ENCODE data around the gene TP63.
"Not testable (repeated sequence)": the region's sequence is repeated elsewhere in the genome, so short reads cannot be mapped to it uniquely, and the experiment has no call there.

The TP63 gene

DNA sequence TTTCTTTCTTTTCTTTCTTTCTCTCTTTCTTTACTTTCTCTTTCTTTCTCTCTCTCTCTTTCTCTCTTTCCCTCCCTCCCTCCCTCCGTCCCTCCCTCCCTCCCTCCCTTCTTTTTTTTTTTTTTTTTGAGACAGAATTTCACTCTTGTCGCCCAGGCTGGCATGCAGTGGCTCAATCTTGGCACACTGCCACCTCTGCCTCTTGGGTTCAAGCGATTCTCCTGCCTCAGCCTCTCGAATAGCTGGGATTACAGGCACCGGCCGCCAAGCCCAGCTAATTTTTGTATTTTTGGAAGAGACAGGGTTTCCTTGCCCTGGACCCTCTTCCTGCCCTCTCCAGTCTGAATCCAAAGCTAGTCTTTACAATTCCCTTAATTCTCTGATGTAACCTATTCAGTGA lies 102.9 kb downstream of the TP63 start:
- DNase-seq, result no peak

DNA sequence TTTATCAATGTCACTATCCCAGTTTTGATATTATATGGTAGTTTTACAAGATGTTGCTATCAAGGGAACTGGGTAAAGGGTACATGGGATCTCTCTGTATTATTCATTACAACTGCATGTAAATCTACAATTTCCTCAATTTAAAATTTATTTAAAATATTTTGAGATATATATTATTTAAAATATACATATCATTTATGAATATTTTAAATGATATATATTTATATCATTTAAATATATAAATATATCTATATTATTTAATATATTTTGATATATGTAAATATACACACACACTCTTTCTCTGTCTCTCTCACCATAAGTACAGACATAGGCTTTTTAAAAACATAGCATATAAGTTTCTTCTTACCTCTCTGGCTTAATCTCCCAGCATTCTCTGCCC lies 104.7 kb downstream of the TP63 start:
- no peak for DNase-seq

DNA sequence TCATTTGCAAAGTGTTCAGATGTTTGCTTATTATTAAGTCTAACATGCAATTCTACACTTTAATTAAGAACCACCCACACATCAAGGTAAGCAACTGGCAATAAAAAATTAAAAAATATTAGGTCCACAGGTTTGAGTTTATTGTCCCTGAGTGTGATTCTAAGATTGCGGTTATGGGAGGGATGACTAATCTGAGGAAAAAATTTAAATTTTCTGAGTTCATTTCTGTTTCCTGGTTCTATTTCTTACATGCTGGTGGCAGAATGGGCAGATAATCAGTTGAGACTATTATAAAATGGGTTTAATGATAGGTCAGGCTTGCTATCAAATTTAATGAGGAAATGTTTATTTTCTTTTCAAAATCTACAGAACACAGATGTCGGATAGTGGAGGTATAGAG lies 105.9 kb downstream of the TP63 start:
- no peak for DNase-seq

DNA sequence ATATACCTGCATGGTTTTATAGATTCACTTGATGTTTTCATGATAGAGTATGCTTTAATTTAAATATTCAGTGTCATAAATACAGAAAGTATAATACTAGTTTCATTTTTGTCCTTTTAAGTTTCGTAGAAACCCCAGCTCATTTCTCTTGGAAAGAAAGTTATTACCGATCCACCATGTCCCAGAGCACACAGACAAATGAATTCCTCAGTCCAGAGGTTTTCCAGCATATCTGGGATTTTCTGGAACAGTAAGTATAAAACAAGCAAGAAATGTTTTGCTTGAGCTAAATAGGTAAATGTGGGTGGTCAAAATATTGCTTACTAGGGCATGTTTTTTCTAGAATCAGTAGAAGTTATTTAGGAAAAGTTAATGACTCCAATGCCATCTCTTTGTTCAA lies 106.4 kb downstream of the TP63 start:
- DNase-seq, result no peak

DNA sequence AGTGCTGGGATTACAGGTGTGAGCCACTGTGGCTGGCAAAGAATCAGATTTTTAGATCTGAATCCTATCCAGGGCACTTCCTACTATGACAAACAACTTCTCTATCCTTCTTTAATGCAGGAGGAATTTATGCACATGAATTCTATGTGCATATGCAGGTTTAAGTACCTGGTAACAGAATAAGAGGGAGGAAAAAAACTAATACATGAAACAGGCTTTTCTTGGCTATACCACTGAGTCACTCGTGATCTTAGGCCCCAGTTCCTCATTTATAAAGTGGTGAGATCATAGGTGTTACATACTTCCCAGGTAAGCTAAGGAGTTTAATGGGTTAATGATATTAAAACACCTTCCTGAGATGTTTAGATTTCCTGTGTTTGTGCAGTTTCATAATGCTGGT lies 108.2 kb downstream of the TP63 start:
- DNase-seq, result no peak

DNA sequence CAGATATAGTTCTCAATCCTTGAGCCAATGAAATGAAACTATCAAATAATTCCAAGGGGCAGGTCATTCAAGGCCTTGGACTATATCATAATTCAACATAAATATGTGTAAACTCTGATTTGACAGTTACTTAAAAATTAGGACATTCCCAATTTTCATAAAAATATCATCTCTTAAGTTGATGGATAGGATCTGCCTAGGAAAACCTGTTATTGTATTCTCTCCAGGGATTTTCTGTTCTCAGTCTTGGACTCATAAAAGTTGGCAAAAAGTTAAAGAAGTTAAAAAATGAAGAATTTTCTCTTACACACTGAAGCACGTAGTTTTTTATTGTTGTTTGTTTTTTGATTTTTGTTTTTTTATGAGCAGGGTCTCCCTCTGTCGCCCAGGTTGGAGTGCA lies 109.0 kb downstream of the TP63 start:
- DNase-seq, result no peak

DNA sequence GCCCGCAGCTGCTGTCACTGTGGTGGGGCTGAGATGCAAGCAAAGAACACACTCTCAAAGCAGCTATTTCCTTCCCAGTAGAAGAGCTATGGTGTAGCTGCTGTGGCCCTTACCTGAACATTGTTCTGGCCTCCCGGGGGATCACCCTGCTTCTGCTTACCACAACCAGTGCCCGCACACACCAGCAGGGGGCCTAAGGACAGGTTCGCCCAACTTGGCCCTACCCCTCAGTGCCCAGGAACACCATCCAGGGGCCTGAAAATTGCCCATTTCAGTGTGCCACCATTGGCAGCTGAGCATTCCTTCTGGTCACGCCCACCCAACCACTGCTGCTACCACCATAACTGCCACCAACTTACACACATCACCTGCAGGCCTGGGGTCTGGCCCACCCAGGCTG lies 113.0 kb downstream of the TP63 start:
- DNase-seq, result no peak

DNA sequence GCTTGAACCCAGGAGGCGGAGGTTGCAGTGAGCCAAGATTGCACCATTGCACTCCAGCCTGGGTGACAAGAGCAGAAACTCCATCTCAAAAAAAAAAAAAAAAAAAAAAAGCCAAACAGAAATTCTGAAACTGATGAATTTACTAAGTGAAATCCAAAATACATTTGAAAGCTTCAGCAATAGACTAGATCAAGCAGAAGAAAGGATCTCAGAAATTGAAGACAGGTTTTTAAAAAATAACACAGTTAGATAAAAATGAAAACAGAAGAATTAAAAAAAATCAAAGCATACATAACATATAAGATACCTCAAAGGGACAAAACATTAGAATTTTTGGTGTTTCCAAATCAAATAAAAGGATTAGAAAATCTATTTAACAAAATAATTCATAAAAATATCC lies 114.4 kb downstream of the TP63 start:
- no peak for DNase-seq

DNA sequence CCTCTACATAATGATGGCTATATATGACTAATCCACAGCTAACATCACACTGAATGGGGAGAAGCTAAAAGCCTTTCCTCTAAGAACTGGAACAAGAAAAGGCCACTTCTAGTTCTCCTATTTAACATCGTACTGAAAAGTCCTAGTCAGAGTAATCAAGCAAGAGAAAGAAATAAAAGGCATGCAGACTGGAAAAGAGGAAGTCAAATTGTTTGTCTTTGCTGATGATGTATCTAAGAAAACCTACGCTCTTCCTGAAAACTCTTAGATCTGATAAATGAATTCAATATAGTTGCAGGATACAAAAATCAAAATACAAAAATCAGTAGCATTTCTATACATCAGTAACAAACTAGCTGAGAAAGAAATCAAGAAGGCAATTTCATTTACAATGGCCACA lies 116.9 kb downstream of the TP63 start:
- DNase-seq, result no peak

DNA sequence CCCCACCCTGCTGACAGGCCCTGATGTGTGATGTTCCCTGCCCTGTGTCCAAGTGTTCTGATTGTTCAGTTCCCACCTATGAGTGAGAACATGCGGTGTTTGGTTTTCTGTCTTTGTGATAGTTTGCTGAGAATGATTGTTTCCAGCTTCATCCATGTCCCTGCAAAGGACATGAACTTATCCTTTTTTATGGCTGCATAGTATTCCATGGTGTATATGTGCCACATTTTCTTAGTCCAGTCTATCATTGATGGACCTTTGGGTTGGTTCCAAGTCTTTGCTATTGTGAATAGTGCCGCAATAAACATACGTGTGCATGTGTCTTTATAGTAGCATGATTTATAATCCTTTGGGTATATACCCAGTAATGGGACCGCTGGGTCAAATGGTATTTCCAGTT lies 119.8 kb downstream of the TP63 start:
- DNase-seq, result not testable (repeated sequence)

DNA sequence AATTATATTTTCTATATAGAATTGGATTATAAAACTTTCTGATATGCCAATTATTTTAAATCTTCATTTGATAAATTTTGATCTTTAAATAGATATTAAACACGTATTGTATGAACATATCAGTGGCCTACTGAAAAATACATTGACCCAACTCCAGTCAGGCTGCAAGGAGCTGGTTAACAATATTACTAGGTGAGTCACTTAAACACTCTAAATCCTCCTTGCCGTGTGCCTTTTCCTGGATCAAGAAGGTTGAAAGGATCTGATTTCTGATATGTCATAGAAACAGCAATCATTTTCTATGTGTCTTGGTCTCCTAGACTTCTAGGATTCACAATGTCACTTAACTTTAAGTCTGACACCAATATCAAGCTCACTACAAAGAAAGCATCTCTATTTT lies 123.2 kb downstream of the TP63 start:
- no peak for DNase-seq

DNA sequence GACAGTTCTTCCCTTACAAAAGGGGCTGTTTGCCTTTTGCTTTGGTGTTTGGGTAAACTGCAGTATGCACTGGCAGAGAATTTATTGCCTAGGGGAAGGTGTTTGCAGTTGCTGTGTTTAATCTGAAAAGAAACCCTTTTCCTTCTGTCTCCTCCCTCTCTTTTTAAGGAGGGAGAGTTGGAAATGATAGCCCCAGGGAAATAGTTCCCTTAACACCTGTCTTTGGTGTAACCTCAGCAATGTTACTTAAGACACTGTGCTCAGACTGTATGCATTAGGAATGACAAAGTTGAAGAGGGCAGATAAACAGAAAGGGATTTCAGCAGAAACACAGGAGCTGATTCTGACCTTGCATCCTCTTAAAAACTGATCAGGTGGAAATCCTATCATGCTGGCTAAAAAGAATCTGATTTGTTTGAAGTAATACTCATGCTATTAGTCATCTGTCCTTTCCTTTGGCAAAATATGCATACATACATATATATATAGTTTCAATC lies 125.4 kb downstream of the TP63 start:
- no peak for DNase-seq

DNA sequence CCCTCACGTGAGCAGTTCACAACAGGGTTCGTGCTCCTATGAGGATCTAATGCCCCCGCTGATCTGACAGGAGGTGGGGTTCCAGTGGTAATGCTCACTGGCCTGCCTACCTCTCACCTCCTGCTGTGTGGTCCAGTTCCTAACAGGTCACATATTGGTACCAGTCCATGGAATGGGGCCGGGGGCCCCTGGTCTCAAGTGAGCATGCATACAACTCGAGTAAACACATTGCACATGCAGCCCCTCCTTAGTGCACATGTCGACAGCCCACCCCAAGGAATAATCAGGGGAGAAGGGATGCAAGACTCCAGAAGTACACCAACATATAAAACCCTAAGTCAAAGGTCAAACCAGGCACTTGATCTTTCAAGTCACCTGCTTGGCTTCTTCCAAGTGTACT lies 127.0 kb downstream of the TP63 start:
- DNase-seq, result no peak

DNA sequence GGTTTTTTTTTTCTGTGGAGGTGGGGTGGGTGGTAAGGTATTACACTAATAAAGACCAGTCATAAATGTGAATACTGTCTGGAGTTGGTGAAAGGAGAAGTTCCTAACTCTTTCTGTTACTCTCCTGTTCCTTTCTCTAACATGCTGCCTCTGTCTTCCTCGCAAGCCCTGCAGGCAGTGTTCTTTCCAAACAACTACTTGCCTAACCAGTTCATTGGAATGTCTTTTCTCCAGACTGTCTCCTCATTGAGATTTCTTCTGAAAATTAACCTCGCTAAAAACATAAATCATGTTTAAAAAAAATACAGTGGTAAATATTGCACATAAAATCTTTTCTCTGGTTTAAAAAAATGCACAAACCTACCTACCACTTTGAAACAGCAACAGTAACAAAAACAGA lies 135.2 kb downstream of the TP63 start:
- DNase-seq, result no peak

DNA sequence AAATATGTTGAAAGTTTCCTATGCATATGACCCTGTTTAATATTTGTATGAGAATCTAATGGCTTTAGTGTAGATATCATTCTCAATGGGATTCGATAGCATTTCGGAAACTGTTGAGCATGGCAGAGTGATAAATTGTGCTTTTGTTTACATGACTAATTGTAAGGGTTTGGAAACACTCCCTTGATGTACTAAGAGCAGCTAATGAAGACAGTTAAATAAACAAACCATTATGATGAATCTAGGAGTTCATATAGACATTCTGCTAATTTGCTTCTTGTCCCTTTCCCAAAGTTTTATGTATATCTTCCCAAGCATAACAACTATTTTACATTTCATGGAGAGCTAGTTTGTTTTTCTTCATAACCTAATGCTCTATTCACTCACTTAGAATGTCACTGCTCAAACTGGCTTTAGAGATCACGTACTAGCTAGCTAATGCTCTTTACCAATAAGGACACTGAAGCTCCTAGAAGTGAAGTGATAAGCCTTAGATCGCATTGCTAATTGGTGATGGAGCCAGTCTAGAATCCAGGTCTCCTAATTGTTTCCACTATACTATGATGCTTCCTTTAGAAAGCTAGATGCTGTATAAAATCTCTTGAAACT lies 140.8 kb downstream of the TP63 start:
- no peak for DNase-seq

DNA sequence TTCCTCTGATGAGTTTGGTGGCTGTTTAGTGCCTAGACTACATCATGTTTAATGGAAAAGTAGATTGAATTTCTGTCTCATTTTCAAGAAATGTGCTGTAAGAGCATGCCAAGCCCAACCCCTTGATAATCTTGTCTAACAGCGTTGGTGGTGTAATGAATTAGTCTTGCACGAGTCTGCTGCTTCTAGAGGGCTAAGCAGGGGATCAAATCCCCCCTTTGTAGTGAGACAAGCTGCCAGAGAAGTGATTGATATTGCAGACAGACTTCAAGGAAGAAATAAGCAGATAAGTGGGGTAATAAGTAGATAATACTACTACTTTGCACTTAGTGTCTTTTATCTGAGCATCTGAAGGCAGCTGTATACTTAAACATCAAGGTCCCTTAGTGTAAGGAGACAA lies 141.4 kb downstream of the TP63 start:
- no peak for DNase-seq

DNA sequence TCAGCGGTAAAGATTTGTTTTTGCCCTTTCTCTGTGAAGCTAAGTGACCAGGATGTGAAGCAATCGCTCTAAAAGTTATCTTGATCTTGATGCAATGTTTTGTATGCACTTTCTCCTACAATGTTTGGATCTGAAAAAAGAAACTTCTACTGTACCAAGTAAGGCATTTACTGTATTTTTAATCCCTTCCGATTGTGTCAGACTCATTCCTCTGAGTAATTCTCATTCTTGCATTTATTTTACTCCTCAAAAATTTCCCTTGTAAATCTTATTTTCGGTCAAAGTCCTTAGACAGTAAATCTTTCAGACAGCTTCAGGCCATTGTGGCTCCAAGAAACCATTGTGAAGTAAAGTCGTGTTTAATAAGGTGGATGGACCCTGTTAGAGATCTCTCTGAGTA lies 141.9 kb downstream of the TP63 start:
- no peak for DNase-seq

DNA sequence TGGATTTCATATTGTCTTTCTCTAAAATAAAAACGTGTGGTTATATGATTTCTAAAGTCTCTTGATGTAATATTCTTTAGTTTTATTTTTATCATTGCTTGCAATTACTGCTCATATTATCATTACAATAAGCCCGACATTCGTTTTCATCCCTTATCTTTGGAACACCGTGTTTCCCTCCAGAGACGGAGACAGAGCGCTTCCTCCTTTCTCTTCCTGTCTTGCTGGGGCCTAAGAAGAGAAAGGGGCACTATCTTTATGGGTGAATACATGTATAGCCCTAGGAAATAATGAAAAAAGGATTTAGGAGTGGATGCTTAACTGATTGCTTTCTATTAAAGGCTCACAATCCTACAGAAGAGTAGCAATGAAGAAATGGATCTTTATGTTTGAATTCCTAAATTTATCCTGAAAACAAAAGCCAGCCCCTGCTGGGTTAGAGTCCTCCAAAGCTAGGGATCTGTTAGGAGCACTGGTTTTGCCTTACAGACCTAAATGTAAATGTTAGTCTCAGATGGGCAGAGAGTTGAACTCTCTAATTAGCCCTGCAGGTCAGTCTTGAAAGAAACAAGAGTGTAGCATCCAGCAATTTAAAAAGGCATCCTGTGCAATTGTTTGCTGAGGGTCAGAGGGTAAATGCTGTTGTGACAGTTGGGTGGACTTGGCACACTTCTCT lies 145.1 kb downstream of the TP63 start:
- no peak for DNase-seq

DNA sequence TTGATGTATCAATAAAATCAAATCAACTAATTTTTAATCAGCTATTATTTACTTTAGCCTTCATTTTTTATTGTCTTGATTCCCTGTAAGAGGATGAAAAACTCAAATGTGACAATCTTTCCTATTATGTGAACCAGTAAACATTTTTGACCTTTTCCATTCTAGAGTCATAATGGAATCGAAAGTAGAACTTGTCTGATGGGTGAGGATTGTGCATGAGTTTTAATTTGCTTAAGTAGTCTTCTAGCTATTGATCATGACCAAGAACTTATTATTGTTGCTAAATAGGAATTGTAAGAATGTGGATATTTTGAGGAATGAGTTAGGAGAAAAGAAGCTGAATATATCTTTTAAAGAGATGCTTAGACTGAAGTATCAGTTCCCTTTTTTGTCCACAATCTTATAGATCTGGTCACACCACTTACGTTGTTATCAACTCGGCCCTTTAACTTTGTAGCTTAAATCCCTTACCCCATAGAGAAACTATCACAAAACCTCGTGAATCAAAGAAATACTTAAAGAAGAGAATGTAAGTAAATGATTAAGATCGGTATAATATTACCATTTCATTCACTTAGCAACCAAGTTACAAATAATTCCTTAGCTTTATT lies 147.3 kb downstream of the TP63 start:
- DNase-seq, result no peak

DNA sequence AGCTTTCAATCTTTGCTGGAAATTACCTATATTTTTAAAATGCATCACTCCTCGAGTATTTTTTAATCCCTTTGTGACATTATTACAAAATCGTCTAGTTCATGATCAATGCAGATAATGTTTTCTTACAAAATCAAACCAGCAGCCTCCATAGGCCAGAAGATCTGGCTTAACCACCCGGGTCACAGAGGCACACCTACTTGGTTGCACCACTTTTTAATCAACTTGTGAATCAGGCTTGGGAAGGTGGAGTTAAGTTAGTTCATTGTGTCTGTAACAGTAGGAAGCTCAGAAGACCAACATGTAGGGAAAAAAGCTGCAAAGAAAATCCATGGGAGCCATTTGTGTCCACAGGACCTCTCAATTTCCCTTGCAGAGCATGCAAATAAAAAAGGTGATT lies 148.0 kb downstream of the TP63 start:
- DNase-seq, result no peak

DNA sequence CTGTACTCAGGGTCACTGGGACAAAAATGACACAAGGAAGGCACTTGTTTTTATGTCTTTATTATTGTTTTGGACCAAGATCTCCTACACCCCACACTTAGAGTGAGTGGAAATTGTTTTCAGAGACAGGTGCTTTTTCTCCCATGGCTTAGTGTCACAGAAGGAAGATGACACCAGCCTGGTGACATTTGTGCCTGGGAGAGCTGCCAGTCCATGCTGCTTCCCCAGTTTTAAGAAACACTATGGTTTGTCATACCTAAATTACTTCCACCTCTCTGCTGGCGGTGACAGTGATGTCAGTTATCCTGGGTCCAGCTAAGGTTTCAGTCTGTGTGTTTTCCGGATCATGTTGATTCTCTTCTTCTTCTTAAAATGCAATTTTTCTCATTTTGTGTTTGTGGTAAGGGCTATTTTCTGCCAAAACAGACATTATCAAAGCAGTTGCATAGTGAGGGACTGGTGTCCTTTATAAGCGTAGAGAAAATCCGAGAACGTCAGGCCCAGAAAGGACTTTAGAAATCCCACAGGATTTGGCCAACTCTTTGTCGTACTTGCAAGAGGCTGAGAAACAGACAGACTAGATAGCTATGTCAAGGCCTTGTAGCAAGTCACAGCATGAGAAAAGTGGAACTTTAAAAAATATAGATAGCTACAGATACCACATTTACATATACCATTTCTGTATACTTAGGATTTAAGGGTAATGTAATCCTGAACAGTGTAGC lies 149.5 kb downstream of the TP63 start:
- DNase-seq, result no peak

DNA sequence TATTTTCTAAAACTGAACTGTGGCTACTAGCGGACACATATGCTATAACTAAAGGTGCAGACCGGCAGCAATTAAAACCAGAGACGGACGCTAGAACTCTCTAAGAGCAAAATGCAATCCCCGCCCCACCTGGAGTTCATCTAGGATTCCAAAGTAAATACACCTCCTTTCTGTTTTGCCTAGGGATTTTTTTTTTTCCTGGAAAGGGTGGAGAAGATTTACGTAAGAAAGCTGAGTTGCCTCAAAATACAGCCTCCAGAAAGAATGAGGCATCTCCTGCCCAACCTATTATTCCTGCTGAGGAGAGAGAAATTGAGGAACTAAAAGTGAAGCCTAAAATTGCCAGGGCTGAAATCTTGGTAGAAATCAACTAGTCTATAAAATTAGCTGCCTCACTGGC lies 150.2 kb downstream of the TP63 start:
- DNase-seq, result no peak

DNA sequence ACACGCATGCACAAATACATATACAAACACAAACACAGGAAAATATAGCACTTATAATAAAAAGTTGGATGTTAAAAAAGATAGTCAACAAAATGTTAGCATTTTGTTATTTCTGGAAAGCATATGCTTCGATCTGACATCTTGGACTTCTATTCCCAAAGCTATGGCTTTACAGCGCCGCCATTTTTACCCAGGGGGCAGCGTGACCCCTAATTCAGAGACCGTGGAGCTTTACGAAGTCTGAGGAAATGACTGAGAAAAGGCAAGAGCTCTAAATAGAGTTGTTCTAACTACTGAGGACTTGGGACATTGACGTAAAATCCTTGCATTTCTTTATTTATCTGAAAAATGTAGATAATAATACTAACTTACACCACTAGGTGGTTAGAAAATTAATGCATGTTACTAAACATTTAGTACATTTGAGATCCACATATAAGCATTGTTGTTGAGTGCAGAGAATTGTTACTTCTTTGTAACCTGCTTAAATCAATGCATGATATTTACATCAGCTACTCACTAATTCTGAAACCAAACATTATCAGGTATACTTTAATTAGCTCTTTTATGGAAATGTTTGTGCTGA lies 155.4 kb downstream of the TP63 start:
- DNase-seq, result no peak

DNA sequence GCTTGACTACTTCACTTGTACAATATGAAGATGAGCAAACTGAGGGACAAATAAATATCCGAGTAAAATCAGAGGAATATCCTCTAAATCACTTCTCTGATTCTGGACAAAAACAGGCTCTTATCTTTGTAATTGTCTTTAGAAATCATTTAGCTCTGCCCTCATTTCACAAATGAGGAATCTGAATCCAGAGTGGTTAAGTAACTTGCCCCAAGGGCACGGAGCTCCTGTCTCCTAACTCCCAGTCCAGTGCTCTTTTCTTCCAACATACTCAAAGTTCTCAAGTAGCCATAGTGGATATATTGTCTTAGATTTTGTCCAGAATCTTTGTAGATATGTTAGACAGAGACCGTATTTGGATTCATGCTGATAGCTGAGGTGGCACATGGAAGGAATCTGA lies 156.0 kb downstream of the TP63 start:
- DNase-seq, result no peak

Measured in RPMI8226 (cell line).